Measurements from ENCODE around the gene LLGL2. TPM values are rescaled to one million over a fixed set of nuclear protein-coding genes. Genes with fewer than 3 reads are reported as not detected.

Gene LLGL2
- total RNA-seq, 1 experiment from 2014 or later: 4.5 TPM

DNA sequence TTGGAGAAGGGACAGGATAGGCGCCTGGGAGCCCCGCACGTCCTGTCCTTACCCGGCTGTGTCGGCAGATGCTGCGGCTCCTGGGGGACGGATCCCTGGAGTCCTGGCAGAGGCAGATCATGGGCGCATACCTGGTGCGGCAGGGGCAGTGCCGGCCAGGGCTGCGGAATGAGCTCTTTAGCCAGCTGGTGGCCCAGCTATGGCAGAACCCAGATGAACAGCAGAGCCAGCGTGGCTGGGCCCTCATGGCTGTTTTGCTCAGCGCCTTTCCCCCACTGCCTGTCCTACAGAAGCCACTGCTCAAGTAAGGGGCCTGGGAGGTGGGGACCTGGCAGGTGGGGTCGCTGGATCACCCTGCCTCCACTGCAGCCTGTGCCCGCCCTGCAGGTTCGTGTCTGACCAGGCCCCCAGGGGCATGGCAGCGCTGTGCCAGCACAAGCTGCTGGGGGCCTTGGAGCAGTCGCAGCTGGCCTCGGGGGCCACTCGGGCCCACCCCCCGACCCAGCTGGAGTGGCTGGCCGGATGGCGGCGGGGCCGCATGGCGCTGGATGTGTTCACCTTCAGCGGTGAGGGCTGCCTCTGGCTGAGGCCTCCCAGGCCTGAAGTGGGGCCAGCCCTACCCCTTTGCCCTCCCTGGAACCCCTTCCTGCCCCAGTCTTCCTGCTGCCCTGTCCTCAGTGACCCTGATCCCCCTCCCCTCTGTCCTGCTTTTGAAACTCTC, 87.6 kb downstream of the LLGL2 start:
- DNase-seq (ENCODE audit: low read depth): no peak

DNA sequence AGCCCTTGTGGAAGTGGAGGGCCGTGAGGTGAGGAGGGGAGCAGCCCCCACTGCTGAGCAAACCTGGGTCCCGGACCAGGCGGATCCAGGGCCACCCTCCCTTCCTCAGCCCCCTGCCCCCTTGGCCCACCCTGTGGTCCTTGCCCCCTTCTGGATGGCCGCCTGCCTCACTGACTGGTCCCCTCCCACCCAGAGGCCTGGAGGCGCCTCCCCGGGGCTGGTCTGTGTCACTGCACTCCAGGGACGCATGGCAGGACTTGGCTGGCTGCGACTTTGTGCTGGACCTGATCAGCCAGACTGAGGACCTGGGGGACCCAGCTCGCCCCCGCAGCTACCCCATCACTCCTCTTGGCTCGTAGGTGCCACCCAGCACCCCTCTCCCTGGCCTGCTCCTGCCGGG, 88.5 kb downstream of the LLGL2 start:
- DNase-seq (ENCODE audit: low read depth): no peak

DNA sequence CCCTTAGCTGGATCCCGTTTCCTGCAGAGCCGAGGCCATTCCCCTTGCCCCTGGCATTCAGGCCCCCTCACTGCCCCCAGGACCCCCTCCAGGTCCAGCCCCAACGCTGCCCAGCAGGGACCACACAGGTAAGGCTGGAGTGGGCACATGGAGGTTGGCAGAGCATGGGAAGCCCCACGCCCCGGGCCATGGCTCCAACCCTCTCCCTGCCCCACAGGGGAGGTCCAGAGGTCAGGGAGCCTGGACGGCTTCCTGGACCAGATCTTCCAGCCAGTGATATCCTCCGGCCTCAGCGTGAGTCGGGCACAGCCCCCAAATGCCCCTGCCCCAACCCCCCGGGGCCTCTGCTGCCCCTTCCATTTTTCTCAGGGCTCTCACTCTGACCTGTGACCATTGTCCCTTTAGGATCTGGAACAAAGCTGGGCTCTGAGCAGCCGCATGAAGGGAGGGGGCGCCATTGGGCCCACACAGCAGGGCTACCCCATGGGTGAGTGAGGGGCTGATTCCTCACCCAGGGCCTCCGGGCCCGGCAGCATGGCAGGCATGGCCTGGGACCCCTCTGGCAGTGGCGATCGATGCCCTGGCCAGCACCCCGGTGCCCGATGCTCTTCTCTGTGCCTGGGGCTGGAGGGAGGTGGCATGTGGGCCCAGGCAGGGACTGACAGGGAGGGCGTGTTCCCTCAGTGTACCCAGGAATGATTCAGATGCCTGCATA, 89.2 kb downstream of the LLGL2 start:
- no peak for DNase-seq (ENCODE audit: low read depth)

GRCh38 chr17:75615301-75615700, 89.8 kb downstream of the LLGL2 start:
- DNase-seq (ENCODE audit: low read depth): no peak

- no peak for DNase-seq (ENCODE audit: low read depth)
Observed at GRCh38 chr17:75616521-75617122, 91.1 kb downstream of the LLGL2 start.

DNA sequence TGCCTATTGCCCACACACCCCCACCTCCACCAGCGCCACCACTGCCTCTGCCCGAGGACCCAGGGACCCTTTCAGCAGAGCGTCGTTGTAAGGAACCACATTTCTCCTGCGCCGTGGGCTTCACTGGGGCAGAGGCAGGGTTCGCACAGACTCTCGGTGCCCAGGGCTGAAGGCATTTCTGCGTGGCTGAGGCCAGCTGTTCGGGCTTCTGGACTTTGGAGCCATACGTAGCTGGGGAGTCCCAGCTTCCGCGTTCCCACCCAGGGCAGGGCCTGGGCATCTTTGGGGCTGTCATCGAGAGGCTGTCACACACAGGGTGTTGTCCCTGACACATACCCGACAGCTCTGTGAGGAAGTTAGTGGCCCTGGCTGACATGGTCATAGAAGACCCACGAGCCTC, 91.7 kb downstream of the LLGL2 start:
- DNase-seq (ENCODE audit: low read depth): no peak

- DNase-seq (ENCODE audit: low read depth): no peak
Observed at GRCh38 chr17:75617675-75618074, 92.2 kb downstream of the LLGL2 start.

DNA sequence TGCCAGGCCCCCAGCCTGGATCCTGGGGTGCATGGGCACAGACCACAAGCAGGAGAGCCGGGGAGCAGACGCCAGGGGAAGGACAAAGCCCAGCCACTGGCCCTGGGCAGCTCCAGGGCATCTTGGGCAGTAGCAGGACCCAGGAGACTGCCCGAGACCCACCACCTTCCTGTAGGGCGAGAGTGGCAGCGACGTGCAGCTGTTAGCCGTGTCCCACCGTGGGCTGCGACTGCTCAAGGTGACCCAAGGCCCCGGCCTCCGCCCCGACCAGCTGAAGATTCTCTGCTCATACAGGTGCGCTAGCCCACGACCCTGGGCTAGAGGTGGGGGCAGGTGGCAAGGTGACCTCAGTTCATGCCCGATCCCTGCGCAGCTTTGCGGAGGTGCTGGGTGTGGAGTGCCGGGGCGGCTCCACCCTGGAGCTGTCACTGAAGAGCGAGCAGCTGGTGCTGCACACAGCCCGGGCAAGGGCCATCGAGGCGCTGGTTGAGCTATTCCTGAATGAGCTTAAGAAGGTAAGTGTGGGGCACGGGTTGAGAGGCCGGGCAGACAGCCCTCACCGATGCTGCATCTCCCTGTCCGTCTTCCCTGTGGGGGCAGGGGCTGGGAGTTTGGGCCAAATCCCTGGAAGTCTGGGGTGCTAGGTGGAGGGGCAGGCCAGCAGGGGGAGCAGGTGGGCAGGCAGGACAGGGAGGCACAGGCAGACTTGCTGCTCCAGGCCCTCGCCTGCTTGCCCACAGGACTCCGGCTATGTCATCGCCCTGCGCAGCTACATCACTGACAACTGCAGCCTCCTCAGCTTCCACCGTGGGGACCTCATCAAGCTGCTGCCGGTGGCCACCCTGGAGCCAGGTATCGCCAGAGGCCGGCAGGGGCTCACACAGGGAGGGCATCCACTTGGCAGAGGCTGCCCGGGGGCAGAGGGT, 94.3 kb downstream of the LLGL2 start:
- DNase-seq (ENCODE audit: low read depth): peak; percentile 68

DNA sequence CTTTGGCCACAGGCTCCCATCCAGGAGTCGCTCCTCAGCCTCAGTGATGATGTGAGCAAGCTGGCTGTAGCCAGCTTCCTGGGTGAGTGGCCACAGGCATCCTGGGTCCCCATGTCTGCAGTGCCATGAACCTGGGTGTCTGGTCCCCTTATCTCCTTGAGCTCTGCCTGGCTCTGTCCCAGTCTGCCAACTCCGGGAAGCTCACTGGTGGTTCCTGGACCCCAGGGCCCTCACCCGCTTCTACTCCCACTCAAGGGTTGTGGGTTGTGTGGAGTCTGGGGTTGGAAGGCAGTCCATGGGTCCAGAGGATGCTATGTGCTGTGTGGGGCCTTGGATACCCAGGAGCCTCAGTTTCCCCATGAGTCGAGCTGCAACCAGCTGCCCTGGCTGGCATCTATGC, 96.0 kb downstream of the LLGL2 start:
- DNase-seq (ENCODE audit: low read depth): no peak

GRCh38 chr17:75622076-75622475, 96.6 kb downstream of the LLGL2 start:
- DNase-seq (ENCODE audit: low read depth): no peak

GRCh38 chr17:75622771-75623273, 97.3 kb downstream of the LLGL2 start:
- no peak for DNase-seq (ENCODE audit: low read depth)

- no peak for DNase-seq (ENCODE audit: low read depth)
Observed at GRCh38 chr17:75623386-75623785, 97.9 kb downstream of the LLGL2 start.

DNA sequence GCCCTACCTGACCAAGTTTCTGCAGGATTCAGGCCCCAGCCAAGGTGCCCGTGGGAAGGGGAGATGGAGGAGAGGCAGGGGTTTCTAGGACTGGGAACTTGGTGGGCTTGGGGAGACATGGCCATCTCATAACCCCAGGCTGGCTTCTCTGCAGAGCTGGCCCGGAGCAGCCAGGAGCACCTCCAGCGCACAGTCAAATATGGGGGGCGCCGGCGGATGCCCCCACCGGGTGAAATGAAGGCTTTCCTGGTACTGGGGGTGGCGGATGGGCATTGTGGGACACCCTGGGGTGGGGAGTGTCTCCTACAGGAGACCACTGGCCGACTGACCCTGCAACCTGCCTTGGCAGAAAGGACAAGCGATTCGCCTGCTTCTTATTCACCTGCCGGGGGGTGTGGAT, 98.5 kb downstream of the LLGL2 start:
- DNase-seq (ENCODE audit: low read depth): no peak

Other genes with a start within 250 kb of the LLGL2 start
- 6.7 and 12.5 TPM in 2 replicates for gene SLC25A19, start 236.3 kb upstream of the LLGL2 start, total RNA-seq (2014; rRNA removed; shearing (Covaris generic))
- gene GRB2, start 120.0 kb upstream of the LLGL2 start, total RNA-seq (2014; rRNA removed; shearing (Covaris generic)): 77.5 and 109 TPM in 2 replicates
- gene TMEM94, start 69.1 kb upstream of the LLGL2 start, total RNA-seq (2014; rRNA removed; shearing (Covaris generic)): 29.1 and 48.8 TPM in 2 replicates
- gene CASKIN2, start 10.2 kb upstream of the LLGL2 start, total RNA-seq (2014; rRNA removed; shearing (Covaris generic)): 4.8 and 8.9 TPM in 2 replicates
- gene TSEN54, start 9.2 kb upstream of the LLGL2 start, total RNA-seq (2014; rRNA removed; shearing (Covaris generic)): 14.9 and 22.7 TPM in 2 replicates
- 0.20 and 1.5 TPM in 2 replicates for gene MYO15B, start 62.1 kb downstream of the LLGL2 start, total RNA-seq (2014; rRNA removed; shearing (Covaris generic))
- gene SMIM5, start 107.7 kb downstream of the LLGL2 start, total RNA-seq (2014; rRNA removed; shearing (Covaris generic)): not detected in 2 replicates
- gene RECQL5, start 141.5 kb downstream of the LLGL2 start, total RNA-seq (2014; rRNA removed; shearing (Covaris generic)): 8.9 and 13.1 TPM in 2 replicates
- gene SAP30BP, start 141.6 kb downstream of the LLGL2 start, total RNA-seq (2014; rRNA removed; shearing (Covaris generic)): 54.7 and 79.3 TPM in 2 replicates
- gene ITGB4, start 195.8 kb downstream of the LLGL2 start, total RNA-seq (2014; rRNA removed; shearing (Covaris generic)): 4.8 and 8.0 TPM in 2 replicates
- 20.4 and 31.6 TPM in 2 replicates for gene GALK1, start 239.5 kb downstream of the LLGL2 start, total RNA-seq (2014; rRNA removed; shearing (Covaris generic))